UCSD-AML1 (cell line): Measurements from ENCODE around the gene MICAL3.
"Not testable (repeated sequence)": the region's sequence is repeated elsewhere in the genome, so short reads cannot be mapped to it uniquely, and the experiment has no call there.

Experiments
- DNase-seq: peaks from one replicate; lab custom pipeline; 2025; ENCODE audit not compliant: unreplicated experiment; lab: John Stamatoyannopoulos, UW

Gene MICAL3, protein sequence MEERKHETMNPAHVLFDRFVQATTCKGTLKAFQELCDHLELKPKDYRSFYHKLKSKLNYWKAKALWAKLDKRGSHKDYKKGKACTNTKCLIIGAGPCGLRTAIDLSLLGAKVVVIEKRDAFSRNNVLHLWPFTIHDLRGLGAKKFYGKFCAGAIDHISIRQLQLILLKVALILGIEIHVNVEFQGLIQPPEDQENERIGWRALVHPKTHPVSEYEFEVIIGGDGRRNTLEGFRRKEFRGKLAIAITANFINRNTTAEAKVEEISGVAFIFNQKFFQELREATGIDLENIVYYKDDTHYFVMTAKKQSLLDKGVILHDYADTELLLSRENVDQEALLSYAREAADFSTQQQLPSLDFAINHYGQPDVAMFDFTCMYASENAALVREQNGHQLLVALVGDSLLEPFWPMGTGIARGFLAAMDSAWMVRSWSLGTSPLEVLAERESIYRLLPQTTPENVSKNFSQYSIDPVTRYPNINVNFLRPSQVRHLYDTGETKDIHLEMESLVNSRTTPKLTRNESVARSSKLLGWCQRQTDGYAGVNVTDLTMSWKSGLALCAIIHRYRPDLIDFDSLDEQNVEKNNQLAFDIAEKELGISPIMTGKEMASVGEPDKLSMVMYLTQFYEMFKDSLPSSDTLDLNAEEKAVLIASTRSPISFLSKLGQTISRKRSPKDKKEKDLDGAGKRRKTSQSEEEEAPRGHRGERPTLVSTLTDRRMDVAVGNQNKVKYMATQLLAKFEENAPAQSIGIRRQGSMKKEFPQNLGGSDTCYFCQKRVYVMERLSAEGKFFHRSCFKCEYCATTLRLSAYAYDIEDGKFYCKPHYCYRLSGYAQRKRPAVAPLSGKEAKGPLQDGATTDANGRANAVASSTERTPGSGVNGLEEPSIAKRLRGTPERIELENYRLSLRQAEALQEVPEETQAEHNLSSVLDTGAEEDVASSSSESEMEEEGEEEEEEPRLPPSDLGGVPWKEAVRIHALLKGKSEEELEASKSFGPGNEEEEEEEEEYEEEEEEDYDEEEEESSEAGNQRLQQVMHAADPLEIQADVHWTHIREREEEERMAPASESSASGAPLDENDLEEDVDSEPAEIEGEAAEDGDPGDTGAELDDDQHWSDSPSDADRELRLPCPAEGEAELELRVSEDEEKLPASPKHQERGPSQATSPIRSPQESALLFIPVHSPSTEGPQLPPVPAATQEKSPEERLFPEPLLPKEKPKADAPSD (N-terminal part only)

DNA sequence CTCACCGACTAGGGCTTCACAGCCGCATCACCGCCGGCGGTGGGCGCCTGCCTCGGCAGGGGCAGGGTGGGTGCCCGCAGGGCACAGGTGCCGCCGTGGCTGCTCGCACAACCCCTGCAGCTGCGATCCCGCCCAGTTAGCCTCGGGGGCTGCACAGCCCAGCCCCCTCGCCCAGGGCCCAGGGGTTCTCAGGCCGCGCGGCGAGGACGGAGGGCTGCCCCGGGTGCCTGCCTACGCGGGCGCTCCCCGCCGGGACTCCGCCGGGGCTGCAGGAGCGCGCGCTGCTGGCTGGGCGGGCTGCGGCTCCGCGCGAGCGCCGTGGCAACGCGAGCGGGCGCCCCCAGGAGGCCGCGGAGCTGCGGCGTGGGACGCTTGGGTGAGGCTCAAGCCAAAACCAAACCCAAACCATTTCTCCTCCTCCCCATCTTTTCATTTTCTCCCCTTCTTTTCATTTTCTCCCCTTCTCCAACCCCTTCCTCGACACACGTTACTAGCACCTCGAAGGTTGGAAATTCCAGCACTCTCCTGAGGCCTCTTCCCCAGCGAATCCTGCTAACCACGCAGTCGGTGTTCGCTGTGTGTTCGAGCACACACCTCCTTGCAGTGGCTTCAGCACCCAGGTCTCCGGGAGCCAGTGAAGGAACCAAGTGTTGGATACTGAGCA lies at the start of gene MICAL3:
Gene MICAL3 (minus strand): TSS at position 286 of the 664 bp plus-strand sequence. CDS start 117,749 bp downstream, outside the sequence.
- DNase-seq: peak; percentile 73

DNA sequence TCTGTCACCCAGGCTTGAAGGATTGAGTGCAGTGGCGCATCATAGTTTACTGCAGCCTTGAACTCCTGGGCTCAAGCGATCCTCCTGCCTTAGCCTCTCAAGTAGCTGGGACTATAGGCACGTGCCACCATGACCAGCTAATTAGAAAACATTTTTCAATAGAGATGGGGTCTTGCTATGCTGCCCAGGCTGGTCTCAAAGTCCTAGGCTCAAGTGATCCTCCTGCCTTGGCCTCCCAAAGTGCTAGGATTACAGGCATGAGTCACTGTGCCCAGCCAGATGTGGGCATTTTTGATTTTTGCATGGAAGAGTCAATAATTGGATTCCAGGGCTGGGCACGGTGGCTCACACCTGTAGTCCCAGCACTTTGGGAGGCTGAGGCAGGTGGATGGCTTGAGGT lies 49.6 kb upstream of the MICAL3 start:
- not testable (repeated sequence) for DNase-seq

DNA sequence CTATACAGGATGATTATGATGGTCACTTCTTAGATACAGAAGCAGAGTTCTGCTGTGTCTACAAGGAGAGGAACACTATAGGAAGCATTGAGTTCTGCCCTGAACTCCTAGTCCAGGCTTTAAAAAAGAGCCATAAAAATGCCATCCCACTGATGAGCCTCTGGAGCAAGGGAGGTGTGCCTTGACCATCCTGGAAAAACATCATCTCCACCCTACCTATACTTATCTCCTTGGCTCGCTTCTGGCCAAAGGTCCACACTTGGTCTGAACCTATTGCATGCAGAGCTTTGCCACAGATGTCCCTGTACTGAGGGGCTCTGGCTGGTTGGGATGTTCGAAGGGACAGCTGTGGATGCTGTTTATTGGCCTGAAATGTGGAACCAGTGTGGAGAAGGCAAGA lies 49.1 kb upstream of the MICAL3 start:
- DNase-seq: no peak

DNA sequence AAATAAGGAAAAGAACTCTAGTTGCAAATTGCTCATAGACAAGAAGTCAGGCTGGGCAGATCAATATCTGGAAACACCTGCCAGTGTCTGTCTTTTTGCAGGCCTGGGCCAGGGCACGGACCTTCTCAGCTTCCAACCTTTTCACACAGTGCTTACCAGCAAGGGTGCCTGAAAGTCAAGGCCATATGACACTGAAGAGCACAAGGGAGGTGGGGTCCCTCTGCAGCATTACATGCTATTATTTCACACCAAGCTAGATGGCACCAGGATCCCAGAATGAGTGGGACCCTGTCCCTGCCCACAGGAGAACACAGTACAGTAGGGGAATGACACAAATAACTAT lies 47.6 kb upstream of the MICAL3 start:
- no peak for DNase-seq

DNA sequence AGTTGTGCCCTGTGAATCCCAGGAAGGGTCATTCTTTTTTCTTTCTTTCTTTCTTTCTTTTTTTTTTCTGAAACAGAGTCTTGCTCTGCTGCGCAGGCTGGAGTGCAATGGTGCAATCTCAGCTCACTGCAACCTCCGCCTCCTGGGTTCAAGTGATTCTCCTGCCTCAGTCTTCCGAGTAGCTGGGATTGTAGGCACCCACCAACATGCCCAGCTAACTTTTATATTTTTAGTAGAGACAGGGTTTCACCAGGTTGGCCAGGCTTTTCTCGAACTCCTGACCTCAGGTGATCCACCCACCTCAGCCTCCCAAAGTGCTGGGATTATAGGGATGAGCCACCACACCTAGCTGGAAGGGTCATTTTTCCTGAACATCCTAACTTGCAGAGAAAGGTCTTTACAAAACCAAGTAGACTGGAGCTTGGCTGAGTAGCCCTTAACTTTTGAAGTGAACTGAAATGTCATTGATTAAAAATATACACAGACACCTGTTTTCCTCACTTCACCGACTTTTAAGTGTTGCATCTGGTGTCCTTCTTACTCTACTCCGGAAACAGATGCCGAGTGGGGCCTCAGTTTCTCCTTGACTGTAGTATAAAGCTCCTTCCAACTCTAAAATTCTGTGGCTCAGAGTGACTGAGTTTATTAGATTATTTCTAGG lies 47.1 kb upstream of the MICAL3 start:
- not testable (repeated sequence) for DNase-seq

DNA sequence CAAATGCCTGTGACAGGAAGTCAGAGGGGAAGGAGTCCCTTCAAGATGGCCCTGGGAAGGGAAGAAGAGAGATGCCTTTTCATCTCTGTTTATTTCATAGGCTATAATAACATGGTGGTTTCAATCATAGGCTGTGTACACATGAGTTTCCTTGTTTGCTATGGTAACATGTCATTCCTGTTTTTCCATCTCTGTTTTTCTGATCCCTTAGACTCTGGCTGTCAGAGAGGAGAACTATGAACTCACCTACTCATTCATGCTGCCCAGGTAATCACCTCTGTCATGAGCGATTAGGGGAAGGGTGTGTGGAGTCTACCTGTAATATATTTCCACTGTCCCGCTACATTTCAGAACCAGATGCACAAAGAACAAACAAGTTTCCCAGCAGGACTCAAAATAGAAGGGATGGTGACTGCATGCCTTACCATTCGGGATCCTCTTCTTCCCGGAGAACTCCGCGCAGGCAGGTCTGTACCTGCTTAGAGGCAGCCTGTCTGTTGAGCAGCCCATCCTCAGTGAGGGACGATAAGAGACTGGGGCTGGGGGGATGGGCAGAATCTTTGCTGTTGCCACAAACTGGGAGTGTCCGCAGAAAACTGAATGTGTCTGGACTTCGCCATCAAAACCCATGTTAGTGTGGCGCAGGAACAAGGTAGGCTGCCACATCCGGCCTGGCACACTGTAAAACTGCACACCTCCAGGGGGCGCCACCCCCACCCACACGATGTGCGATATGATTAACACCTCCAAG lies 46.4 kb upstream of the MICAL3 start:
- DNase-seq: no peak

DNA sequence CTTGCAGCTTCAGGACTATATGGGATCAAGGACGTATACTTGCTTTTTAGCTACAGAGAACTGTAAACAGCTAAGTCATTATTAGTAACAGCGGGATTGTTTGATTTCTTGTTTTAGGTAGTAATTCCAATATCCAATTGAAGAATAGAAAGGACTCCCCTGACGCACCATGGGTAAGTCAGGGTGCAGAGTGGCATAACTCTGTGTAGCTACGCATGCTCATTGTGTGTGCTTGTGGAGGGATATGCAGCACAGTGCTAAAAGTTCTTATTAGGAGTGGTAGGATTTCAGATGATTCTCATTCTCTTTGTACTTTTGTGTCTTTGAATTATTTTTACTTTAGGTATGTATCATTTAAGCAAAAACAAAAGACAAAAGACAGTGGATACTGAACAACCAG lies 45.7 kb upstream of the MICAL3 start:
- no peak for DNase-seq

DNA sequence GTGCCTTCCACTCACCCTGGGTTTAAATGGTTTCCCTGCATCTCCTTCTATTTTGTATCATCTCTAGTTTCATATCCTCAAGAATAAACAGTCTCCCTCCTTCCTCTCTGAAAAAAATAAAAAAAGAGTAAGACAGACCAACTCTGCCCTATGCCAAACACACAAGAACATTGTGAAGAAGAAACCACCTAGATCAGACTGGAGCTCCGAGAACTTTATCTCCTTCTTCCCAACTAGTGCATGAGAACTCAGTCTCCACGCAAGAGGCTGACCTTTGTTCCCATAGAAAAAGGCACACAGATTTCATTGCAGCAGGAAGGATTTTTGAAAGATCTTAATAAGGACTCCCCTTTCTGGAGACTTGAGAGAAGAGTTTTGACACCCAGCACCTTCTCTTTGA lies 44.7 kb upstream of the MICAL3 start:
- DNase-seq: no peak

DNA sequence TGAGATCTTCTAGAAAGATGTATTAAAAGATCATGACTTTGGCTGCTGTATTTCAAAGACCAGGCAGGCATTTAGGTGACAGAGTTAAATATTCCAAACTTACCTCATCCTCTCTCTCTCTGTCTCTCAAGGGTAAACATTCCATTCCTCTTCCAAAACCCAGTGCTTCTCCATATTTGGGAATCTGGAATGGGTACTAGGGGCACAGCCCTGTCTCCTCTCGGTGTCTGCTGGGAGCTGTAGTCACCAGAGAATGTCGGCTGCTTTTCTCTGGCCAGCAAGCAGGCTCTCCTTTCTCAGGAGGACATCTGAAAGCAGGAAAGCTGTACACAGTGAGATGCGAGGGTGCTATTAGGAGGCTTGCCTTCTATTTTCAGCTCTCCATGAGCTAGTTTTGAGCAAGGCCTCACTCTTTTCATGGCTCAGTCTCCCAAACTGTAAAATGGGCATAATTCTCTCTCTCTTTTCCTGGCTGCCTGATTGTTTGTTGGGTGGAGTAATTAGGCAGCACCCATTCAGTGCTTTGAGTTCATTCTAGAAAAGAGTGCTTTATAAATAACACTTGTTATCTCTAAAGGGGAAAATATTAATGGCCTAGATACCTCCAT lies 44.1 kb upstream of the MICAL3 start:
- DNase-seq: no peak

DNA sequence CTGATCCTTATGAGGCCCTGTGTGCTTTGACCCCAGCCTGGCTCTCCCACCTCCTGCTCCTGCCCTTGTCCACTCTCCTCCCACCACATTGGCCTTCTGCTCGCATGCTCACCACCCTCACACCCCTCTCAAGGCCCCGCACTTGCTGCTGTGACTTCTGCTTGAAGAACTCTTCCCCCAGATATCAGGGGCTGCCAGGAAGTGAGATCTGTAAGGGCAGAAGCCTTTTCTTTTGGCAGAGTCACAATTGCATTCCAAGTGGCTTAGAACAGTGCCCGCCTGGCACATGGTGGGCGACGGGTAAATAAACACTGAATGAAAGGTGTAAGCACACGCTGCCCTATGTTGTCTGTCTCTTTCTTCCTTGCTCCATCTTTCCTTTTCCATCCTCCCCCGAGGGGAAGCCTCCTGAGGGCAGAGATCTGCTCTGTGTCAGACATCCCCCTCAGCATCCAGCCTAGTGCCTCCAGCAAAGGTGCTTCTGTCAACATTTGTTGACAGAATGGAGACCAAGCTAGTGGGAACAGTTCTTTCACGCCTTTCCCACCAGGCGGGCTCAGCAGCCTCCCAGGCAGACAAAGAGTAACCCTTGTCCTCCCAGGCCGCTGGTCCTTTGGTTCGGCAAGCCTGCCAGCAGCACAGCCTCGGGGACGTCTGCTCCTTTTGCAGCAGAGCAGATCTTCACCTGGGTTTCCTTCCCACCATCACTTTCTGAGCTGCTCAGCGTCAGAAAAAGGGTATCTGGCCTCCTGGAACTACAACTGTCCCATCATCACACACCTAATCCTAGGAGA lies 43.4 kb upstream of the MICAL3 start:
- no peak for DNase-seq

DNA sequence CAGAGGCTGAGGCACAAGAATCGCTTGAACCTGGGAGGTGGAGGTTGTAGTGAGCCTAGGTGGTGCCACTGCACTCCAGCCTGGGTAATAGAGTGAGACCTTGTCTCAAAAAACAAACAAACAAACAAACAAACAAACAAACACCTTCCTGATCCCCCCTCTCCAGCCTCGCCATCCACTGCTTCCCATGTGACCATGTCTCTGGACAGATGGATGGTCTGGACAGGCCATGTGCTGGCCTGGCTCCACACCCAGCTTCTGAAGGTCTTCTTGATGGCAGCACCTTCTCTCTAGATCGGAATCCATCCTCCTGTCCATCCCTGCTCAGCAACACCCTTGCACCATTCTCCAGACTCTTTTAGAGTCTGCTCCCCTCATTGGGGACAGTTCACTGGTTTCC lies 42.8 kb upstream of the MICAL3 start:
- no peak for DNase-seq

DNA sequence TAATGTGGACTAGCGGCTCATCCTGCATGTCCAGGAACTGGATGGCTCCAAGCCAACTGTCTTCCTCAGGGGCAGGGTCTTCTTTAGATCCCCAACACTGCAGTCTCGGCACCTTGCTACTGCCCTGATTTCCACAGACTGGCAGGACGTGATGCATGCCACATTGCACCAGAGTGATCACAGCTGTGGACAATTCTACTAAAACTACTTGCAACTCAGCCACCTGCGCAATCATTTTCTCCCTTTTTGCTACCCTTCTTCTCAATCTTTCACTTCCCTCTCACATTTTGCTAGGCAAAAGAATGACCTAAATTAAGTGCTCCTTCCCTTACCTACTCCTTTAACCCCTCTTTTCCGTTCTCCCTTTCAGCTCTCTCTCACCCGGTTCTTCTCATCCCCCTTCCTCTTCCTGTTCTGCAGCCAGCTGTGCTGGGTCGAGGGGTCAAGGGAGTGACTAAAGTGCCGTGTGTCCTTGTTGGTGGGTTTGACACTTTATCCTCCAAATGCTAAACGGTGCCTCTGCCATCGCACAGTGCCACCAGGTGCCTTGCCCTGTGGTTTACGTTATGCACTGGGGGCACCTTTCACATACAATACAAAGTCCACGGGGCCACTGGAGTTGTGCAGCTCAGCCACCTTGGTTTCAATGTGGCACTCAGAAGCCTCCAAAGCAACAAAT lies 42.0 kb upstream of the MICAL3 start:
- DNase-seq: no peak

DNA sequence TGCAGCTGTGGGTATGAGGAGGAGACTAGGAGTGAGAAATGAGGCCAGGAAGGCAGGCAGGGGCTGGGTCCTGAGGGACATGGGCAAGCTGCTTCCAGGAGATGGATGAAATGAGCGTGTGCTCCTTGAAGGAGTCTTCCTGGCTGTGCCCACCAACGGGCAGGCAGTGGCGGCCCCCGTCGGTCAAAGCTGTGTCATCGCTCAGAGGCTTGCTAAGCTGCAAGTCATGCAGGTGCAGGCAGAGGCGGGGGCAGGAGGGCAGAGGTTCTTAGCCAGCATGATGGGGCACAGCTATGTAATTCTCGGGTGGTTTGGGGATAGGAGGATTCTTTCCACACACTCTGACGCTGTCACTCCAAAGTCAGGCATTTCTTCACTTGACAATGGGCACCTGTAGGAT lies 40.9 kb upstream of the MICAL3 start:
- no peak for DNase-seq

DNA sequence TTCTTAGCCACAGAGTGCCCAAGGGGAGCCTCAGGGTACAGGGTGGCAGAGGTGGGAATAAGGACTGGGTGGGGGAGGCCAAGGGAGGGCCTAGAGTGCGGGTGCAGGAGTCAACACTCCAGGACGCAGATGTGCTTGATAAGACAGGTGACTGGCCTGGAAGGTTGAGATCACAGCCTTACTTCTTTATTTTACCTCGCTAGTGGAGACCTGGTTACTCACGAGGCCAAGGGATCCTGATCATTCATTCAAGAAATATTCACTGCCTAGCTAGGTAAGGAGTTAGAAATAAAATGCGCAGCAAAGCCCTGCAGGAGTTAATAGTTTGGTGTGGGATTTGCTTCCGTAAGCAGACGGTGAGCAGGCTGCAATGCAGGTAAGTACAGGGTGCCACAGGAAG lies 40.3 kb upstream of the MICAL3 start:
- no peak for DNase-seq

DNA sequence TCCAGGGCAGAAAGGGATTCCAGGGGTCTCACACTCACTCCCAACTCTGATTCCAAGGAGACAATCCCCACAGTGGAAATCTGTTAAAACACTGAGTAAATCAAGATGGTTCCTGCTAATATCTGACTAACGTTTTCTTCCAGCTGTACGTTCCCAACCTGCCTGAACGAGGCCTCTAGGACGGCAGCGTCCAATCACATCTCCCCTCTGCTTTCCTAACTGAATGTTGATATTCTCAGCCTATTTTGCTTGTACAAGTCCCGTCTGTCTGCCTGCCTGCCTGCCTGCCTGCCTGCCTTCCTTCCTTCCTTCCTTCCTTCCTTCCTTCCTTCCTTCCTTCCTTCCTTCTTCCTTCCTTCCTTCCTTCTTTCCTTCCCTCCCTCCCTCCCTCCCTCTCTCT lies 39.4 kb upstream of the MICAL3 start:
- not testable (repeated sequence) for DNase-seq

DNA sequence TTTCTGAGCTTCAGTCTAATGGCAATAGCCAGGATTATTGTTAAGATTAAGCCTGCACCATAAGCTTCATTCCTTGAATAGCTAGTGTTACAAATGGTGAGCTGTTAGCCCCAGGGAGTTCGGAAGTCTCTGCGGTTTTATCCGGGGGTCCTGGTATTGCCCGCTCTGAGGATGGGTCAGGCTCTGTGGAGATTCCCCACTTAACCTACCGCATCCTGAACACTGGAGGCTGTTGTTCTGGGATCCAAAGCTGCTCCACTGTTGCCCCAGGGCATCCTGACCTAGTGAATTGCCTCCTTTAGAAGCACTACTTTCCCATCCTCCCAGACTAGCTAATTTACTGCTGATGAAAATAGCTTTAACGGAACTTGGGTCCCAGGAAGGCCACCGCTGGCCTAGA lies 38.9 kb upstream of the MICAL3 start:
- no peak for DNase-seq

DNA sequence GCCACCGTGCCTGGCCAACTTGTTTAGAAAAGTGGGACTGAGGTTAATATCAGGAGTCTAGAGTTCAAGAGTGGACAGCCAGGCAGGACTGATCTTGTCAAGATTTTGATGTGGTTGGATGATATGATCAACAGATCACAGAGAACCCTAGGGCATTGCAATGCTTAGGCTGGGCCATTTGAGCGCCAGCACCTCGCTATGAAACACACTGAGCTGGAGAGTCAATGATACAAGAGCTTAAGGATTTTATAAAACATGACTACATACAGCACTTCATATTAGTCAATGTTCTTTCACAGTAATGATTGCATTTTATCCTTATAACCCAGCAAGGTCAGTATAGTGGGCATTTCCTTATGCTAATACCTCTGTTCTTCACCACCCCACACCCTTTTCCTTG lies 38.1 kb upstream of the MICAL3 start:
- DNase-seq: no peak
